ENCODE data around the gene FAM107B.

Gene FAM107B

GRCh38 chr10:14549496-14549895 is 225.2 kb downstream of the FAM107B start:
- DNase-seq: no peak

DNA sequence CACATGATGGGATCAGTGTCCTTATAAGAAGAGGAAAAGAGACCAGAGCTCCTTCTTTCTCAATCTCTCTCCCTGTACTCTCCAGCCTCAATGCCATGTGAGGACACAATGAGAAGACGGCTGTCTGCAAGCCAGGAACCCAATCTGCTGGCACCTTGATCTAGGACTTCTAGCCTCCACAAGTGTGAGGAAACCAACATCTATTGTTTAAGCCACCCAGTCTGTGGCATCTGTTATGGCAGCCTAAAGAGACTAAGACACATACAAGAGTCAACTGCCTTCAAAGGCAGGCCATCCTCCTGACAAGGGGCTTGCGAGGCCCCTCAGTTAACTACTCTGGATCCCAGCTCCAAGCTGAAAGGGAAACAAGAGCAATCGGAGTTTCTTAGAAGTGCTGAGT is 225.7 kb downstream of the FAM107B start:
- DNase-seq: no peak

GRCh38 chr10:14548474-14548873 is 226.2 kb downstream of the FAM107B start:
- DNase-seq: no peak

GRCh38 chr10:14547816-14548215 is 226.9 kb downstream of the FAM107B start:
- no peak for DNase-seq

DNA sequence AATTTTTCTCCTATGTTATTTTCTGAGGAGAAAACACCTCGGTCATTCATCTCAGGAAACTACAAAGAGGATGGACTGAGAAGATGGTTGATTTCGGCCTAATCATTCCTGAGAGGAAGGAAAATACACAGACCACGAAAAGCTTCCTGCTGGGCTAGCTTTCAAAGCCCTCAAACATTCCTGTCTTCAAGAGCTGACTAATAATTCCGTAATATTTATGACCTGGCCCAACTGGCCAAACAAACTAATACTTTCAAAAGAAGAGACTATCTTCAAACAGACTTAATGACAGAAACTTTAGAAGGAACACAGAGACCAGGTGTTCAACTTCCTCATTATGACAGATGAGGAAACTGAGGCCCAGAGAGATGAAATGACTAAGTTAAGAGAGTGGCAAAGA is 228.9 kb downstream of the FAM107B start:
- DNase-seq: no peak

DNA sequence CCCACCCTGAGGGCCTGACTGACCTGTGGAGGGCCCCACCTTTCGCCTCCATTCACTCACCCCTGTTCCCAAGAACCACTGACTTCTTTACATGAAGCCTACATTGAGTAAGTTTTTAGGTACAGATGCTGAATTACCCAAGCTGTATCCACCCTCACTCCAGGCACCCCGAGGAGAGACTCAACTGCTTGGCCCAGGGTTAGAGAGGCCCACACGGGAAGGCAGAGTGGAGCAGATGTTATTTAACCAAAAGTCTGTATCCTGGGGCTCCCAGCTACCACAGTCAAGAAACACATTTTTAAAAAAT is 230.8 kb downstream of the FAM107B start:
- DNase-seq: no peak

DNA sequence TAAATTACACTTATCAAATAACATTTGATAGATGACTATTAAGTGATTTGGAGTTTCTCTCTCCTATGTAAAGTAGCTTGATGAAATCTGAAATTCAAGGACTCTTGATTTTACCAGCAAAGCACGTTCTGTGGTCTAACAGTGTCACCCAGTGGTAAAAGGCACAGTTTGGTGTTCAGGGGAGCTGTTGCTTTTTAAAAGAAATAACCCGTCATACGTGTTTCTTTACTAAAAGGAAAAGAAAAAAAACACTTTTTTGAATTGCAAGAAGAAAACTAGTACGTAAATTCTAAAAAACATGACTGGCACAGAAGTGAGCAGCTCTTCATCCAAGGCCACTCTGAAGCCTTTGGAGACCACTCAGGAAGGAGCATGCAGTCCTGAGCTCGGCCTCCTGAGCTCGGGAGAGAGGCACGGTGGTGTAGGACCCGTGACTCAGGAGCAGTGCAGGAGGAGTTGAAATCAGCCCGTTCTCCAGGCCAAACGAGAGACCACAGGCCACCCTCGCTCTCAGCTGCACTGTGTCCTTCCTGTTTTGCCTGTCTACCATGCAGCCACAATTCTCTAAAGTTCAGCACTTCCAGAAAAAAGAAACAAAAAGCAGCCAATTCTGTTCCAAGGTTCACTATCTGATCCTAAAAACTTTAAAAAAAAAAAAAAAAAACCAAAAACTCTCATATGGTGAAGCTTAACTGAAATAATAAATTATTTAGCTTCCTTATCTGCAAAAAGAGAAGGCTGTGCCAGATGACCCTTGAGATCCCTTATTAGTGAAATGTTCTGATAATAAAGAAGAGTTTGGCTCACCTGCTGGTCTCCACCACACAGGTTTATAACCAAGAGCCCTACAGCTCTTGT is 231.4 kb downstream of the FAM107B start:
- no peak for DNase-seq

DNA sequence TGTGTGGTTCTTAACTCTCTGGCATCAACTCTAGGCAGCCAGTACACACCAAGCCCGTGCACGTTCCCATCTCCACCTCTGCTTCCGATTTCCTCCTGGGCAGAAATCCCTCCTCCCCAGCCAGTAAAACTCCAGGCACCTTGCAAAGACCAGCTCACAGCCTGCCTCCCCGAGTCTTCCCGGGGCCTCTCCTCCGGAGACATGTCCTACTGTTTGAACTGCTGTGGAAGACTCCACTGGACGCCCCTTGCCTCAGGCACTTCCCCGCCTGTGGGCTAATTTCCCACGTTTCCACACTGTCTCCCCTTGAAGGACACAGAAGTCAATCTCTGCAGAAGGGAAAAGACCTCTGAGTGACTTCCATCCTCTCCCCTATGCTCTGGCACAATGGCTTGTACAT is 233.3 kb downstream of the FAM107B start:
- no peak for DNase-seq

DNA sequence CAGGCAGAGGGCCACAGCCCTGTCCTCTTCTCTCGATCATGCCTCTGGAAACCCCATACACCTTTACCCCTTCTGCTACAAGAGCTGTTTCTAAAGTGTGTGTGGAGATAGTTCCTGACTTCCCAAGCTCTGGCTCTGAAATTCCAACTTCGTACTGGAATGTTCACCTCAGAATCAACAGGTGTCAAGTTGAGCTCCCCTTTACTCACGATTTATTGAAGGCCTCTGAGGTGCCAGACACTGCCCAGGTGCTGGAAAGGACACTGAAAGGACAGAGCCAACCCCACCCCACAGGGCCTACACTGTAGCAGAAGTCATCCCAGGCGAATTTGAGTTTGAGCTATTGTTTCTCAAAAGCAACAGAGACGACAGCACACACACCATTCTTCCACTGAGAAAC is 234.1 kb downstream of the FAM107B start:
- no peak for DNase-seq

GRCh38 chr10:14540062-14540461 is 234.6 kb downstream of the FAM107B start:
- no peak for DNase-seq

DNA sequence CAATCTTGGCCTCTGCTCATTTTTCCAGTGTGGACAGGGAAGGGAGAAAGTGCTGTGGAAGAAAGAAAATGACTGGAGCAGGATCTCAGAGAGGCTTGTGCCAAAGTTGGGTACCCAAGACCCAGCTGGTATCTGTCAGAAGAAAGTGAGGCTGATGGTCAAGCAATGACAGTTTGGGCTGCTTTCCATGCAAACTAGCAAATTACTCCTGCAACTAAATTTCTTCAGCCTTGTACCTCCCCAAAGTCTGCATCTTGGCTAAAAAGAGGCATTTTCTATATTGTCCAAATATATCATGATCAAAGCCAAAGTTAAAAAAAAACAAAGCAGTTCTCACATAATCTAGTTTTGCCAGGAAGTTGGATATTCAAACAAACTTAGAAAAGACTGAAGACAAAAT is 235.5 kb downstream of the FAM107B start:
- DNase-seq: no peak

DNA sequence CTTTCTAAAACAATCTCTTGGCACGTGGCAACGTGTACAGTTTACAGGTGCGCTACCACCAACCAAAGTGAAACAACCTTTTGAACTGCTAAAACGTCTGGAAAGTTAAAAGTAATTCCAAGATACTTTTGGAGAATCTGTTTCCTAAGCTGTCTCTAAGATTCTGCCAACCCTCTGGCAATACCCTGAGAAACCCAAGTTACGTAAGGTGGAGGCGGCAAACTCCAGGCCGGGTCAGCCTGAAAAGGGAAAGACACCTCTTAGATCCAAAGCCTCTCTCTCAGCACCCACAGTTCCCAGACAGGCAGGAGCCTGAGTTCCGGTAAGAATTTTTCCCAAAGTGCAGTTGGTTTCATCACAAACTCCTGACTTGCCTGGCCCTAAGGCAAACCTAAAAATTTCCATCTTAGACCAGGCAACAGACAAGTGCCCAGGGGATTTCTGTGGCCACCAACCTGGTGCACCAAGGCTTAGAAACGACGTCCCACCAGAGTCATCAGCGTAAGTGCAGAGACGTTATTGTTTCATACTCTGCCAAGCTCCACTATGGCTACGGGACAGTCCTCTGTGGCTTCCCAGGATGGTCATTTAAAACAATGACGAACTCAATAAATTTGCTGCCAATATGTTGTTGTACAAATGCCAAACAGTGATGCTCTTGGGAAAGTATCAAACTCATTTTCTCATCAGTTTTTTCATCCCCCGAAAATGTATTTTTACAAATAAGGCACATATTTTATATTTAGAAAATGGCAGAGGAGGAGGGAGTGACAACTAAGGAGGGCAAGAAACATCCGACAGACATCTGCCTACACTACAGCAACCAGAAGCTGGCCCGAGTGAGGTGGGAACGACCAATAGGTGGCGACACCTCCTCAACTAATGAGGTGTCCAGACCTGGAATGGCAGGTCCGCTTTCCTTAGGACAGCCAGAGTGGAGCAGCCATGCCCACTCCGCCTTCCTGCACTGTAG is 238.2 kb downstream of the FAM107B start:
- peak; percentile 14 for DNase-seq

DNA sequence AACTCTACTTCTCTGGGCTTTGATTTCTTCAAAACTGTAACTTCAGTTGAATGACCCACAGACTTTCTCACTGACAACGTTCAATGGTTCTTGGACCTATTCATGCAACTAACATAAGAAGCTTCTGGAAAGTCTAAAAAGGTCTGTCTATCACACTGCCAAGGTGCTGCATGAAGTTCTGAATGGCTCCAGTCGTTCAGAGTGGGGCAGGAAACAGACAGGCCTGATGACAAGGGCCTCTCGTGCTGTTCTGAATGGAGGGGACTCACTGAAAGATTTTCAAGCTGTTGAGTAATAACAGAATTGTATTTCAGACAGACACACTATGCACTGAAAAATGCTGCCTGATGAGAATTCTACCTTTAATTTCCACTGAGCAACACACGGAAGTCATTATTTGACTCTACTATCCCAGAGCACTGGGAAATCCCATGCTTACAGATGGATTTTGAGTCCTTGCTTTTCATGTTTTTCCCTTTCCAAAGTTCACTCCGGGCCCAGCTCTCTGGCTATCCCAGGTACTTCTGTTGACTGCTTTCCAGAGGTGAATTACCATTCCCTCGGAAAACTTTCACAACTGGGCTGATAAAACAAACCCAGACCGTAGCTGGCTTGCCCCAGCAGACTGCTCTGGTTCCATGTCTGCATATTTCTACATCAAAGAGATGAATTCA is 239.1 kb downstream of the FAM107B start:
- no peak for DNase-seq

DNA sequence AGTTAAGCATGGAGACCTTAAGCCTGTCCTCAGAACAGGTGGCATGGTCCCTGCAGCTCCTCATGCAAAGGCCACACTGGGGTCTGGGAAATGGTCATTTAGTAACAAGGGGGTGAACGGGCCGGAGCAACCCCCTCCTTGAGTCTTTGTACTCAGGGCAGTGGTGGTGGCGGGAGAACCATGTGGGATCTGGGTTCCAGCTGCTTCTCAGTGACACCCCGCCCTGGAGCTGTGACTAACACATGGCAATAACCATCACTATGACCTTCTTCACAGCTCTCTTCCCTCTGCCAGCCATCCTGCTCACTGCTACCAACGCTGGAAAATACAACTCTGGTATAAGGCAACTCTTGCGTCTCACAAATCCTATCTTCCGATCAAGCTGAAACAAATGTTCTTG is 240.5 kb downstream of the FAM107B start:
- no peak for DNase-seq

DNA sequence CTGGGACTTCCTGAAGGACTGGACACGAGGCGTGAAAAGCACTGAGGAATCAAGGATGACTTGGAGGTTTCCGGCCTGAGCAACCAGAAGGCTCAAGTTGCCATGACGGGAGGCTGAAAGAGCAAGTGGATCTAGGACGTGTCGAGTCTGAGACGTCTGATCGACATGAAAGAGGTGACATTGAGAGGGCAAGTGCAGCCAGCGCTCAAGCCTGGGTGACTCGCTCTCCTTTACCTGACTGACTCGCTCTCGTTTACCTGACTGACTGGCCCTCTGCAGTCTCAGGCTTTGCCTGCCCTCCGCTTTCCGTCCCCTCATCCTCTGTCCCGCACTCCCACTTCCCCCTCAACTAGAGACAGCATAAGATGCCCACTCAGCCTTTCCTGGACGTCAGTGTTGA is 241.4 kb downstream of the FAM107B start:
- no peak for DNase-seq

- no peak for DNase-seq
Measured at GRCh38 chr10:14532473-14533251, 242.0 kb downstream of the FAM107B start.

GRCh38 chr10:14531974-14532373 is 242.7 kb downstream of the FAM107B start:
- DNase-seq: no peak

DNA sequence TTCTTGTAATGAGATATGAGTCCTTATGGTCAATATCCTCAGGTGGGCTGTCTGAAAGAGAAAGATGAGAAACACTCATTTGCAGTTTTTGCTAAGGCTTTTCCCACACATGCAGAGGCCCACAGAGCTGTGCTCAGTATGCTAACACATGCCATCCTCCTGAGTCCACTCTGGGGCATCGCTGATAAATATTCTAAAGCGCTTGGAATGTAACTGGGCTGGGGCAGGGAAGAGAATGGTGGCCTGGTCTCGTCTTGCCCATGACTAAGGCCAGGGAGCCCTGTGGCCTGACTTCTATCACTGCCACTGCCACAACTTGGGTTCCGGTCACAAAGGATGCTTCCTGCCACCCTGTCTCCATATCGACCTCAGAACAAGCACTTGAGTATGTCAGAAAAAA is 244.2 kb downstream of the FAM107B start:
- DNase-seq: no peak

DNA sequence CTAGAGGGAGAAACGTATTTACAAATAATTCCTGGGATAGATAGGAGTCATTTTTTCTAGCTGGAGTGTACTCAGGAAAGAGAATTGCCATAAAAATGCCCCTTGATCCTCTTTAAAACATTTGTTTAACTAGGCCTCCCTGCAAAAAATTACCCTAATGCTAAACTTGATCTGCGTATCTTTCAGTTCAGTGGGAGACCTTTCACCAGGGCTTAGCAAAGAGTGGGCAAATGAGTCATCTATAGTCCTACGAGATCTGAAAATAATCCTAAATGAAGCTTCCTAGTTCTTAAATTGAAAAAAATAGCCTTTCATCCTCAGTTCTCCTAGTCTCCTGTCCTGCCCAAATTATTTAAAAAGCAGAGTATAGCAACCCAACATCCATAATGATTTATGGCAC is 245.3 kb downstream of the FAM107B start:
- no peak for DNase-seq

DNA sequence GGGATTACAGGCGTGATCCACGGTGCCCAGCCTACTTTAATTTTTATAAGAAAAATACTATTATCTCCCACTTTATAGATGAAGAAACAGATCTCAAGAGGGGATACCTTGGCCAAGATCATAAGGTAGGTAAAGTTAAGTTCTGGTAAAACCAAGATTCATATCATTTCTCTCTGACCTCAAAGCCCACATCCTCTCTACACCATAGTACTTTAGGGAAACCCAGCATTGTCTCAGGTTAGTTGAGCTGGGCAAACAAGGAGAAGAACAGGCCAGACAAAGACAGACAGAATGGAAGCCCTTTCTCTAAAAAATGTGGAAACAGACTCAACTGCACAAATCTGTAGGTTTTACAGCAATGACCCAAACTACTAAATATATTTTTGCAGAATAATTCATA is 246.2 kb downstream of the FAM107B start:
- DNase-seq: no peak

- no peak for DNase-seq
Measured at GRCh38 chr10:14527915-14528314, 246.8 kb downstream of the FAM107B start.

GRCh38 chr10:14527134-14527844 is 247.4 kb downstream of the FAM107B start:
- no peak for DNase-seq
